ENCODE data around the gene TEDC2.

The TEDC2 gene

DNA sequence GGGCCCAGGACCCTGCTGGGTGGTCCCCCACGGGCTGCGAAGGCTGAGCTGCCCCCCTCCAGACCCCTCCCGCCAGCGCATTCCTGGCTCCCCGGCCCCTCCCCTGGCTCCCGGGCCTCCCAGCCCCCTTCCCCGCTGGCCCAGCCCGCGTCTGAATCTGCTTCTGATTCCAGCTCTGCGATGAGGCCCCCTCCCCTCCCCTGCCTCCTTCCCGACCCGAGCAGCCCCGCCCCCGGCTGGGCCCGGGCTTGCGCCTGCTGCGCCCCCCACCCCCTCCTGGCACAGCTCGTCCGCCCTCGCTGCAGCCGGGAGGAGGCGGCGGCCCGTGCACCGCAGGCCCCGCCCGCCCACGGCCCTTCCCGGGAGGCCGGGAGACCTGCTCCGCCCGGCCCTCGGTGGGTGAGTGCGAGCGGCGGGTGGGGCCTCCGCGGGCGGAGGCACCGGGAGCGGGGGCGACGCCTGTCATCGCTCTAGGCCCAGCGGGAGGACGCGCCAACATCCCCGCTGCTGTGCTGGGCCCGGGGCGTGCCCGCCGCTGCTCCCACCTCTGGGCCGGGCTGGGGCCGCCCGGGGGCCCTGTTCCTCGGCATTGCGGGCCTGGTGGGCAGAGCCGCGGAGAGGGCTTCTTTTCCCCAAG is 11.2 kb downstream of the TEDC2 start, which contains the start of gene NTN3:
TSS of gene NTN3 (plus strand) at position 282 of the 637 bp plus-strand sequence. CDS start 405 bp downstream, outside the sequence.
- no peak within 1 kb of the TSS for H3K4me3 ChIP-seq (IDR thresholded peaks at IDR 0.05; ENCODE audit: insufficient read depth, low read depth, low read length)
- no peaks in the 10 kb centered on the region for H4K20me1 ChIP-seq (ENCODE audit: insufficient read depth)
- H3K9ac ChIP-seq = no peak within 1 kb of the TSS
- H3K4me2 ChIP-seq = peak within 1 kb of the TSS; percentile 29
- no peak for TF ChIP-seq CTCF (conservative IDR thresholded peaks at IDR 0.05; ENCODE audit: low read depth, low read length)
- H3K27me3 ChIP-seq (ENCODE audit: insufficient read depth, low read depth) = peaks cover 37% of the 10 kb centered on the region
- H3K4me1 ChIP-seq (ENCODE audit: low read depth, poor library complexity, severe bottlenecking) = peaks cover 51% of the 10 kb centered on the region
- no peaks in the 10 kb centered on the region for H3K36me3 ChIP-seq (ENCODE audit: insufficient read depth)
- H3K27ac ChIP-seq = no peak within 1 kb of the TSS
- H2AFZ ChIP-seq (ENCODE audit: low read depth) = no peak within 1 kb of the TSS
- no peaks in the 10 kb centered on the region; the same call in 1 of the 2 replicates for H3K79me2 ChIP-seq (ENCODE audit: insufficient read depth, low read depth)

- H3K4me2 ChIP-seq = peak overlapping the region; percentile 29; the same call in 1 of the 2 replicates
- H4K20me1 ChIP-seq (ENCODE audit: insufficient read depth) = no peaks in the 10 kb centered on the region
Observed at GRCh38 chr16:2471653-2472487, 12.0 kb downstream of the TEDC2 start.

DNA sequence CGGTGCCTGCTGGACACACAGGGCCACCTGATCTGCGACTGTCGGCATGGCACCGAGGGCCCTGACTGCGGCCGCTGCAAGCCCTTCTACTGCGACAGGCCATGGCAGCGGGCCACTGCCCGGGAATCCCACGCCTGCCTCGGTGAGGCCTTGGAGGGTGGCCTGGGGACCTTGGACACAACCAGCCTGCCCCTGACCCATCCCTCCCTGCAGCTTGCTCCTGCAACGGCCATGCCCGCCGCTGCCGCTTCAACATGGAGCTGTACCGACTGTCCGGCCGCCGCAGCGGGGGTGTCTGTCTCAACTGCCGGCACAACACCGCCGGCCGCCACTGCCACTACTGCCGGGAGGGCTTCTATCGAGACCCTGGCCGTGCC is 12.6 kb downstream of the TEDC2 start:
- Histone ChIP-seq H3K27me3 (ENCODE audit: insufficient read depth, low read depth) (peaks cover 34% of the 10 kb centered on the region), H3K27ac (no peak overlapping the region), H2AFZ (ENCODE audit: low read depth) (no peak overlapping the region), H3K36me3 (ENCODE audit: insufficient read depth) (no peaks in the 10 kb centered on the region), H3K4me2 (no peak overlapping the region; the same call in 1 of the 2 replicates), H3K4me3 (IDR thresholded peaks at IDR 0.05; ENCODE audit: insufficient read depth, low read depth, low read length) (no peak overlapping the region), H3K9ac (no peak overlapping the region), H3K4me1 (ENCODE audit: low read depth, poor library complexity, severe bottlenecking) (peaks cover 51% of the 10 kb centered on the region), H4K20me1 (ENCODE audit: insufficient read depth) (no peaks in the 10 kb centered on the region), H3K79me2 (ENCODE audit: insufficient read depth, low read depth) (no peaks in the 10 kb centered on the region; the same call in 1 of the 2 replicates)
- no peak for TF ChIP-seq CTCF (conservative IDR thresholded peaks at IDR 0.05; ENCODE audit: low read depth, low read length)

More at GRCh38 chr16:2471653-2472487, 12.0 kb downstream of the TEDC2 start:
- Histone ChIP-seq H2AFZ (ENCODE audit: low read depth) (no peak overlapping the region), H3K27me3 (ENCODE audit: insufficient read depth, low read depth) (peaks cover 37% of the 10 kb centered on the region), H3K36me3 (ENCODE audit: insufficient read depth) (no peaks in the 10 kb centered on the region), H3K27ac (no peak overlapping the region), H3K4me3 (IDR thresholded peaks at IDR 0.05; ENCODE audit: insufficient read depth, low read depth, low read length) (no peak overlapping the region), H3K4me1 (ENCODE audit: low read depth, poor library complexity, severe bottlenecking) (peaks cover 51% of the 10 kb centered on the region), H3K9ac (no peak overlapping the region), H3K79me2 (ENCODE audit: insufficient read depth, low read depth) (no peaks in the 10 kb centered on the region; the same call in 1 of the 2 replicates)
- TF ChIP-seq CTCF (conservative IDR thresholded peaks at IDR 0.05; ENCODE audit: low read depth, low read length) = no peak

DNA sequence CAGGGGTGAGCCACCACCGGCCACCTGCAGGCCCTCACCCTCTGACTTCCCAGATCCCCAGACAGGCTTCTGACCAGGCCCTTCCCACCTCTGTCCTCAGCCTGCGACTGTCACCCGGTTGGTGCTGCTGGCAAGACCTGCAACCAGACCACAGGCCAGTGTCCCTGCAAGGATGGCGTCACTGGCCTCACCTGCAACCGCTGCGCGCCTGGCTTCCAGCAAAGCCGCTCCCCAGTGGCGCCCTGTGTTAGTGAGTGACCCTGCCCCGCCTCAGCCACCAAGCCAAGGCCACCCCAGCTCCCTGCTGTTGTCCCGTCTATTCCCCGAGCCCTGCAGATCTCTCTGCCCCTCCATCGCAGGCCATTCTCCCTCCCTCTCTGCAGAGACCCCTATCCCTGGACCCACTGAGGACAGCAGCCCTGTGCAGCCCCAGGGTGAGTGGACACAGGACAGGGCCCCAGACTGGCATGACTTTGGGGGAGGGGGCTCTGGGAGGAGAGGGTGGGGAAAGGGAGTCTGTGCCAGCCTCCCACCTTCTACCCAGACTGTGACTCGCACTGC is 13.1 kb downstream of the TEDC2 start:
- TF ChIP-seq CTCF (conservative IDR thresholded peaks at IDR 0.05; ENCODE audit: low read depth, low read length) = no peak
- H3K4me1 ChIP-seq (ENCODE audit: low read depth, poor library complexity, severe bottlenecking) = peaks cover 49% of the 10 kb centered on the region
- peaks cover 3% of the 10 kb centered on the region; the same call in 1 of the 2 replicates for H3K79me2 ChIP-seq (ENCODE audit: insufficient read depth, low read depth)
- no peak overlapping the region for H3K27ac ChIP-seq
- peak overlapping the region; percentile 78 for H3K4me2 ChIP-seq
- H3K27me3 ChIP-seq (ENCODE audit: insufficient read depth, low read depth) = peaks cover 32% of the 10 kb centered on the region
- H4K20me1 ChIP-seq (ENCODE audit: insufficient read depth) = no peaks in the 10 kb centered on the region
- H3K9ac ChIP-seq = peak overlapping the region; percentile 91; the same call in 1 of the 2 replicates
- no peak overlapping the region for H3K4me3 ChIP-seq (IDR thresholded peaks at IDR 0.05; ENCODE audit: insufficient read depth, low read depth, low read length)
- no peaks in the 10 kb centered on the region for H3K36me3 ChIP-seq (ENCODE audit: insufficient read depth)
- H2AFZ ChIP-seq (ENCODE audit: low read depth) = no peak overlapping the region
